K562 (cell line): ENCODE data around the gene RNF213. TPM values are rescaled to one million over a fixed set of nuclear protein-coding genes. Genes with fewer than 3 reads are reported as not detected.

Experiments used
- CHCHD3 ChIP-seq: fragments of 250-450 bp; sonication (Bioruptor Pico); IDR thresholded peaks from 2 replicates; pipeline ENCODE4 v2.1.2; 2022; ENCODE audit warnings: mild to moderate bottlenecking
- CREB3 ChIP-seq: fragments of 450-650 bp; conservative IDR thresholded peaks from 2 replicates; pipeline ENCODE4 v1.6.1; 2016; ENCODE audit warnings: missing genetic modification characterization, low read depth, mild to moderate bottlenecking, missing compliant biosample characterization, moderate library complexity
- EHMT2 ChIP-seq: fragments of 450-650 bp; IDR thresholded peaks from 2 replicates; pipeline ENCODE4 v1.6.1; 2018; ENCODE audit warnings: antibody characterized with exemption
- EP400 ChIP-seq: fragments of 450-650 bp; IDR thresholded peaks from 2 replicates; pipeline ENCODE4 v1.6.1; 2017; ENCODE audit warnings: antibody characterized with exemption, mild to moderate bottlenecking, moderate library complexity
- GTF2E2 ChIP-seq: fragments of 200-800 bp; sonication (Bioruptor generic); IDR thresholded peaks from 2 replicates; pipeline ENCODE4 v1.6.1; 2016; ENCODE audit warnings: missing genetic modification characterization, missing compliant biosample characterization
- HOMEZ ChIP-seq: fragments of 250-450 bp; sonication (Bioruptor Pico); IDR thresholded peaks from 2 replicates; pipeline ENCODE4 v1.4.0; 2020; ENCODE audit warnings: mild to moderate bottlenecking, moderate library complexity
- KLF13 ChIP-seq: fragments of 450-650 bp; IDR thresholded peaks from 2 replicates; pipeline ENCODE4 v1.6.1; 2016; ENCODE audit warnings: missing genetic modification characterization, low read depth, mild to moderate bottlenecking, missing compliant biosample characterization, moderate library complexity, borderline replicate concordance
- MAFF ChIP-seq: IDR thresholded peaks from 2 replicates; pipeline ENCODE4 v1.6.1; 2012; ENCODE audit warnings: low read length, improper control_type of control experiment
- MXD1 ChIP-seq: fragments of 250-450 bp; sonication (Bioruptor Pico); IDR thresholded peaks from 2 replicates; pipeline ENCODE4 v1.8.0; 2021; ENCODE audit warnings: borderline replicate concordance, mild to moderate bottlenecking, moderate library complexity; ENCODE audit not compliant: poor library complexity, severe bottlenecking
- PTRF ChIP-seq: fragments of 450-650 bp; IDR thresholded peaks from 2 replicates; pipeline ENCODE4 v1.6.1; 2016; ENCODE audit warnings: mild to moderate bottlenecking, missing genetic modification characterization, missing compliant biosample characterization
- RBM34 ChIP-seq: fragments of 200-400 bp; formaldehyde crosslinking; IDR thresholded peaks from 2 replicates; pipeline ENCODE4 v1.6.1; 2018; ENCODE audit warnings: low read length, borderline replicate concordance; ENCODE audit not compliant: insufficient read depth
- RUNX1 ChIP-seq: sonication (generic); IDR thresholded peaks from 2 replicates; pipeline ENCODE4 v1.6.1; 2016; ENCODE audit warnings: antibody characterized with exemption, low read depth
- SFPQ ChIP-seq: fragments of 200-400 bp; formaldehyde crosslinking; IDR thresholded peaks from 2 replicates; pipeline ENCODE4 v1.6.1; 2017; ENCODE audit warnings: mild to moderate bottlenecking, low read depth, low read length, moderate library complexity
- ZNF280A ChIP-seq: fragments of 450-650 bp; IDR thresholded peaks from 2 replicates; pipeline ENCODE4 v1.6.1; 2018; ENCODE audit warnings: mild to moderate bottlenecking, low read depth; ENCODE audit not compliant: partially characterized antibody
- ZNF354B ChIP-seq: fragments of 250-450 bp; sonication (Bioruptor Pico); IDR thresholded peaks from 2 replicates; pipeline ENCODE4 v1.4.0; 2020
- ZNF639 ChIP-seq, 2 experiments: fragments of 200-800 bp in 1 of 2; sonication (Bioruptor generic) in 1 of 2; sonication (generic) in 1 of 2; formaldehyde crosslinking in 1 of 2; IDR thresholded peaks in 1 of 2; conservative IDR thresholded peaks in 1 of 2; 2 replicates each; pipeline versions ENCODE4 v1.5.0 to v1.6.1; 2016 to 2020; ENCODE audit warnings: missing compliant biosample characterization in 1 of 2, missing genetic modification characterization in 1 of 2, missing genetic modification reagents in 1 of 2
- ZNF766 ChIP-seq: fragments of 200-800 bp; sonication (Bioruptor generic); conservative IDR thresholded peaks from 2 replicates; pipeline ENCODE4 v1.6.1; 2016; ENCODE audit warnings: missing genetic modification characterization, missing compliant biosample characterization
- polyA plus RNA-seq, 8 experiments: library from polyadenylated mRNA; depleted of rRNA in 4 of 8; stranded (reverse) in 5 of 8; unstranded in 3 of 8; fragments of >200 nt; fragmentation: Nextera tagmentation in 2 of 8; fragmentation: Illumina TruSeq in 1 of 8; extraction: Ambion mirVana in 2 of 8; extraction: Trizol in 1 of 8; gene quantifications; 2 replicates each; pipeline versions ENCODE4 v1.2.1 to v1.2.3, GENCODE V29; 2011 to 2014; ENCODE audit warnings: inconsistent platforms in 1 of 8, missing spikeins in 1 of 8
- total RNA-seq, 7 experiments: library from RNA; depleted of rRNA in 6 of 7; stranded (reverse); fragments of >200 nt in 6 of 7; fragmentation: Illumina TruSeq in 2 of 7; extraction: Trizol in 2 of 7; gene quantifications; 2 replicates each; pipeline versions ENCODE4 v1.2.1 to v1.2.3, GENCODE V29; 2011 to 2021; ENCODE audit warnings: low replicate concordance in 1 of 7

RNF213 gene
- total and polyA plus RNA-seq, 9 of the 15 experiments (the other 6 are each of a cell fraction or from before 2014, with no cell fraction given), result 5.3 to 33.6 (median 17.9) TPM

GRCh38 chr17:80254396-80255251 lies 6.0 kb upstream of the RNF213 start (continued):
- no peak for TF ChIP-seq ZNF280A
- no peak for TF ChIP-seq RBM34
- peak; percentile 97 for TF ChIP-seq CREB3
- peak in 1 of 2 experiments; percentile 93; a peak in 2 of 4 replicates for TF ChIP-seq ZNF639 (CRISPR knock-in tag; conservative IDR thresholded peaks at IDR 0.05 in 1 of 2, IDR thresholded peaks at IDR 0.05 in 1 of 2)
- TF ChIP-seq RUNX1, result no peak
- TF ChIP-seq CHCHD3 (CRISPR knock-in tag), result no peak
- peak; percentile 77 for TF ChIP-seq EP400
- TF ChIP-seq KLF13 (tag), result peak; percentile 63; the same call in 1 of the 2 replicates
- TF ChIP-seq ZNF354B (CRISPR knock-in tag), result peak; percentile 49; the same call in 1 of the 2 replicates
- TF ChIP-seq SFPQ, result no peak
- peak; percentile 86; the same call in 1 of the 2 replicates for TF ChIP-seq PTRF (tag)
- TF ChIP-seq MXD1 (CRISPR knock-in tag), result peak; percentile 36
- TF ChIP-seq HOMEZ (CRISPR knock-in tag), result 0 out of 2 replicates have a peak, but pooled peaks have one; percentile 33
- peak; percentile 91 for TF ChIP-seq ZNF766 (CRISPR knock-in tag)
- peak; percentile 56; the same call in 1 of the 2 replicates for TF ChIP-seq GTF2E2
- TF ChIP-seq MAFF, result peak; percentile 99
- TF ChIP-seq EHMT2, result no peak
